ENCODE measurements around the gene PFDN1. TPM values are rescaled to one million over a fixed set of nuclear protein-coding genes. Genes with fewer than 3 reads are reported as not detected.
A peak's percentile ranks its signal among the peaks of the same experiment; 100 is the strongest.

Gene PFDN1
- total RNA-seq, 4 donors from 2014 or later: 90.6 to 142 (median 109) TPM

DNA sequence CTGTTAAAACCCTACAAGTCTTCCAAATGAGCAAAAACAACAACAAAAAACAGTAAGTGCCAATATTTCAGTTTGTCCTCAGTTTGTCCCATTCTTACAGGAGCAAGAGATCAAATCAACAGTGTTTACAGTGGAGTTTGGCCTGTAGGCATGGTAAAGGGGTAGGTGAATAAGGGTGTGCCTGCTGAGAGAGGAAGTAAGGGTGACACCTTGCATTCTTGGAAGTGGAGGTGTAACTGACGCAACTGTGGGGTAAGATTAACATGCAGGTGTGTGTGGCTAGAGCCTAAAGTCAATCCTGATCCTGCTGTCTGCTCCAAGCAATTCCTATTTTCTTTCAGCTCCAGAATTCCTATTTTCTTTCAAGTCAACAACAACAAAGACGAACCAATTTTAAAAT lies 43.4 kb downstream of the PFDN1 start:
- no peak for TF ChIP-seq POLR2A (IDR thresholded peaks at IDR 0.05)
- TF ChIP-seq, protein P1, sequence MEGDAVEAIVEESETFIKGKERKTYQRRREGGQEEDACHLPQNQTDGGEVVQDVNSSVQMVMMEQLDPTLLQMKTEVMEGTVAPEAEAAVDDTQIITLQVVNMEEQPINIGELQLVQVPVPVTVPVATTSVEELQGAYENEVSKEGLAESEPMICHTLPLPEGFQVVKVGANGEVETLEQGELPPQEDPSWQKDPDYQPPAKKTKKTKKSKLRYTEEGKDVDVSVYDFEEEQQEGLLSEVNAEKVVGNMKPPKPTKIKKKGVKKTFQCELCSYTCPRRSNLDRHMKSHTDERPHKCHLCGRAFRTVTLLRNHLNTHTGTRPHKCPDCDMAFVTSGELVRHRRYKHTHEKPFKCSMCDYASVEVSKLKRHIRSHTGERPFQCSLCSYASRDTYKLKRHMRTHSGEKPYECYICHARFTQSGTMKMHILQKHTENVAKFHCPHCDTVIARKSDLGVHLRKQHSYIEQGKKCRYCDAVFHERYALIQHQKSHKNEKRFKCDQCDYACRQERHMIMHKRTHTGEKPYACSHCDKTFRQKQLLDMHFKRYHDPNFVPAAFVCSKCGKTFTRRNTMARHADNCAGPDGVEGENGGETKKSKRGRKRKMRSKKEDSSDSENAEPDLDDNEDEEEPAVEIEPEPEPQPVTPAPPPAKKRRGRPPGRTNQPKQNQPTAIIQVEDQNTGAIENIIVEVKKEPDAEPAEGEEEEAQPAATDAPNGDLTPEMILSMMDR (IDR thresholded peaks at IDR 0.05): no peak
- Histone ChIP-seq H3K4me1 (peaks cover 0 to 34% (median 4%) of the 10 kb centered on the region in 4 donors), H3K27me3 (no peaks in the 10 kb centered on the region), H3K36me3 (no peaks in the 10 kb centered on the region), H3K4me3 (no peak overlapping the region), H3K9me3 (no peaks in the 10 kb centered on the region), H3K27ac (peak overlapping the region in 3 of 4 donors; percentile 15 to 81 (median 47))
- peak in 1 of 3 donors; percentile 76 for DNase-seq

DNA sequence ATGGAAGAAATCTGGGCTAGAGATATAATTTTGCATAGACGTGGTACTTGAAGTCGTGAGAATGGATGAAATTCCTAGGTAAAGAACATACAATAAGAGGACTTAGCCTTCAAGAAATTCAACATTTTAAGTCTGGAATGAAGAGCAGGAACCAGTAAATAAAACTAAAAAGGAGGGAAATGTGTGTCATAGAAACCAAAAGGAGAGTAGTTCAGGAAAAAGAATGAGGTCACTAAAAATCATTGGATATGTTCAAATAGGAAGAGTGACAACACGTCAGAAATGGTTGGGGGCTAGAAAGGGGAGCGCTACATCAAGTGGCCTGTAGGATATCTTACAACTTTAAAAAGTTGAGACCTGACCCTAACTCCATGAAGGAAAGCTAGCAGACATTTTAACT lies 44.0 kb downstream of the PFDN1 start:
- DNase-seq: no peak
- Histone ChIP-seq H3K27ac (peak overlapping the region in 1 of 4 donors; percentile 47), H3K9me3 (no peaks in the 10 kb centered on the region), H3K4me3 (no peak overlapping the region), H3K36me3 (no peaks in the 10 kb centered on the region), H3K4me1 (peaks cover 0 to 37% (median 6%) of the 10 kb centered on the region in 4 donors), H3K27me3 (no peaks in the 10 kb centered on the region)
- TF ChIP-seq, protein P1 (IDR thresholded peaks at IDR 0.05): no peak
- TF ChIP-seq POLR2A (IDR thresholded peaks at IDR 0.05): no peak

DNA sequence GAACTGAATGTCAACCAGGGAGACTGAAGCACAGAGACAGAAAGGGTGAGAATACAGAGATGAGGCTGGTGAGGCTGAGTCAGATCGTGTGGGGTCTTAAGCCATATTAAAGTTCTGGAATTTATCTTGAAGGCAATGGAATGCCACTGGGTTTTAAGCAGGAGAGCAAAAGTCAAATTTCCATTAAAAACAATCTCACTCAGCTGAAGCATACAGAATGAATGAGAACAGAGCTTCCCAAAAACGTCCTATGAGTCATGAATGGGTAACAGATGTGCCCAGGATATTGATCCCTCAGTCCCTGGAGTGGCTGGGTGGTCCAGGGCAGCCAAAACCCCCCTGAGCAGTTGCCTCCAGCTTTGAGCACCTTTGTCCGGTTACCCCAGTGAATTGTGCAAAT lies 44.9 kb downstream of the PFDN1 start:
- no peak overlapping the region for H3K27ac ChIP-seq
- peaks cover 0 to 44% (median 7%) of the 10 kb centered on the region in 4 donors for H3K4me1 ChIP-seq
- no peaks in the 10 kb centered on the region for H3K27me3 ChIP-seq

DNA sequence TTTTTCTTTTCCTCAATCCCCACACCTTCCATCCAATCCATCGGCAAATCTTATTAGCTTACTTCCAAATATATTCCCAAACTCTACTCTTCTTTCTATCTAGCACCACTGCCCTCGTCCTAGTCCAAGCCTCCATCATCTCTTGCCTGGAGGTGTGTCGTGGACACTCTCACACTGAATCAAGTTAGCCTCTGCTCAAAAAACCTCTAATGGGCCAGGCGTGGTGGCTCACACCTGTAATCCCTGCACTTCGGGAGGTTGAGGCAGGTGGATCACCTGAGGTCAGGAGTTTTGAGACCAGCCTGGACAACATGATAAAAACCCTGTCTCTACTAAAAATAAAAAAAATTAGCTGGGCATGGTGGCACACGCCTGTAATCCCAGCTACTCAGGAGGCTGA lies 46.2 kb downstream of the PFDN1 start:
- no peaks in the 10 kb centered on the region for H3K36me3 ChIP-seq
- H3K4me3 ChIP-seq: no peak overlapping the region
- H3K27me3 ChIP-seq: no peaks in the 10 kb centered on the region
- no peak for TF ChIP-seq POLR2A (IDR thresholded peaks at IDR 0.05)
- TF ChIP-seq, protein P1 (IDR thresholded peaks at IDR 0.05): no peak
- peaks cover 0 to 37% (median 6%) of the 10 kb centered on the region in 4 donors for H3K4me1 ChIP-seq
- H3K27ac ChIP-seq: no peak overlapping the region
- H3K9me3 ChIP-seq: no peaks in the 10 kb centered on the region
- no peak for DNase-seq

More for the DNA sequence above, 44.9 kb downstream of the PFDN1 start:
- no peak for DNase-seq
- TF ChIP-seq, protein P1 (IDR thresholded peaks at IDR 0.05): no peak
- no peak for TF ChIP-seq POLR2A (IDR thresholded peaks at IDR 0.05)
- Histone ChIP-seq H3K36me3 (no peaks in the 10 kb centered on the region), H3K4me3 (no peak overlapping the region), H3K9me3 (no peaks in the 10 kb centered on the region)

DNA sequence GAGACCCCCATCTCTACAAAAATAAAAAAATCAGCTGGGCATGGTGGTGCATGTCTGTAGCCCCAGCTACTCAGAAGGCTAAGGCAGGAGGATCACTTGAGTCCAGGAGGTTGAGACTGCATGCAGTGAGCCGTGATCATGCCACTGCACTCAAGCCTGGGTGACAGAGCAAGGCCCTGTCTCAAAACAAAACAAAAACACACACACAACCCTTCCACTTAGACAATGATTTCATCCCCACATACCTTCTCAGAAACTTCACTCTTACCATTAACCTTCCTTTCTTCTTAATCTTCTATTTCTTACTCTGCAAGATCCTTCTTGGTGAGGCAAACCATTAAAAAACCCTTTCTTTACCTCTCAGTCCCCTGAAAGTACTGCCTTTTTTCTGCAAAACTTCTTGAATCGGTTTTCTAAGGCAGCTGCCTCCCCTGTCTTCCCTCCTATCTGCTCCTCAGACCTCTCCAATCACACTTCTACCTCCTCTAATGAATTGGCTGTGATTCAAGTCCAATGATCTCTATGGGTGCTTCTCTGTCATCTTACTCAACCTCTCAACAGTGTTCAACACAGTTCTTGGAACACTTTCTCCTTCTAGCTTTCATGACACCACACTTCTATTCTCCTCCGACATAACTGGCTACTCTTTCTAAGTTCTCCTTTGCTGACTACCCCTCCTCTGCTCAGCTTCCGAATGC lies 47.3 kb downstream of the PFDN1 start:
- Histone ChIP-seq H3K27ac (no peak overlapping the region), H3K36me3 (no peaks in the 10 kb centered on the region), H3K4me1 (peaks cover 0 to 26% (median 3%) of the 10 kb centered on the region in 4 donors), H3K27me3 (no peaks in the 10 kb centered on the region), H3K4me3 (no peak overlapping the region), H3K9me3 (no peaks in the 10 kb centered on the region)
- DNase-seq: no peak
- TF ChIP-seq, protein P1 (IDR thresholded peaks at IDR 0.05): no peak
- TF ChIP-seq POLR2A (IDR thresholded peaks at IDR 0.05): no peak
